HG03442 (cell line): Measurements from ENCODE around the gene PRX.
"Not testable (repeated sequence)": the region's sequence is repeated elsewhere in the genome, so short reads cannot be mapped to it uniquely, and the experiment has no call there.

ENCODE experiments used
- ATAC-seq: cut with Tn5 transposase; IDR thresholded peaks from one replicate; pipeline ENCODE4 v1.9.1; 2021; ENCODE audit warnings: mild to moderate bottlenecking, moderate library complexity; ENCODE audit not compliant: unreplicated experiment

The PRX gene

GRCh38 chr19:40433391-40434216 is 20.4 kb upstream of the PRX start:
- ATAC-seq: peak; percentile 58

- ATAC-seq: not testable (repeated sequence)
Observed at GRCh38 chr19:40432760-40433159, 19.6 kb upstream of the PRX start.

DNA sequence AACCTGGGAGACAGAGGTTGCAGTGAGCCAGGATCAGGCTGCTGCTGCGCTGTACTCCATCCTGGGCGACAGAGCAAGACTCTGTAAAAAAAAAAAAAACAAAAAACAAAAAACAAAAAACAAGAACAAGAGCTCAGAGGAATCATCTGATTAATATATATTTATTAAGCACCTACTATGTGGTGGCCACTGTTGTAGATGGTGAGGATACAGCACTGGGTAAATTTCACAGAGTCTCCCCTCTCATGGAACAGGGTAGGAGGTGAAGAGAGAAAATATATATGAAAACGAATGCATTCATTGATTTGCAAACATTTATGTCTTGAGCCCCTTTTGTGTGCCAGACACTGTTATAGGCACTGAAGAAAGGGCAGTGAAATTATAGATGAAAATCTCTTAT is 18.5 kb upstream of the PRX start:
- no peak for ATAC-seq

GRCh38 chr19:40430242-40430641 is 17.1 kb upstream of the PRX start:
- ATAC-seq: not testable (repeated sequence)

- ATAC-seq: not testable (repeated sequence)
Observed at GRCh38 chr19:40428197-40428596, 15.0 kb upstream of the PRX start.

DNA sequence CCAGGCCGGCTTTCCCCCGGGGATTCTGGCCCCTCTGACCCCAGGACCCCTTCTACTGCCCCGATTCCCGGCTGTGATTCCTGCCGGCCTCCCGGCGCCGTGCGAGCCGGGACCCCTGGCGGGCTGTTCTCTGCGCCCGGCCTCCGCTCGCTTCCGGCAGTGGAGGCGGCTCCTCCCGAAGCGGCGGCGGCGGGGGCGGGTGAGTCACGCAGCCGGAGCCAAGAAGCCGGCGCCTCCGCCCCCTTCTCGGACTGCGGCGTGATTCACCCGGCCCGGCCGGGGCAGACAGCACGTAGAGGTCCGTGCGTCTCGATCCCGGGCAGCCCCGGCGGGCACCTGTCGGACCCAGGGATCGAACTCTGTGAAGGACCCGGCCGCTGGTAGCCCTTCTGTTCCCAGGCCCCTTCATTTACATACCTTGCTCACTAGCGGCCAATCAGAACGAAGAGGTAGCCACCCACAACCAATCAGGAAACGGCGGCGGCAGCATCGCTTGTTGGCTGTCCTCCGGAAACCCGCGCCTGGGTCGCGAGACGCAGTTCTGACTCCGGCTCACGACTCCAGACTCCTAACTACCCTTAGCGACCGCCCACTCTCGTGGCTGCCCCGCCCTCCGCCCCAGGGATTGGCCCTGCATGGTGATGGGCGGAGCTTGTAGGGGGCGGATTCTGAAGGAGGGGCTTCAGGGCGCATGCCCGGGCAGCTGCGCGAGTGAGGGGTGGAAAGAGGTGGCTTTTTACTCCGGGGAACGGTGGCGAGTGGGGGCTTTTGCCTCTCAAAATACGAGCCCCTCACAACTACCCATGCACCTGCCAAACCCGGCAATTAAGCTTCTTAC is 12.5 kb upstream of the PRX start, which contains the start of gene SERTAD1:
TSS of gene SERTAD1 (minus strand) at position 543 of the 838 bp plus-strand sequence. CDS start 2,446 bp downstream, outside the sequence.
- ATAC-seq: peak; percentile 78

GRCh38 chr19:40424637-40425449 is 11.7 kb upstream of the PRX start:
- ATAC-seq: no peak

- ATAC-seq: no peak
Observed at GRCh38 chr19:40423938-40424337, 10.8 kb upstream of the PRX start.

- no peak for ATAC-seq
Observed at GRCh38 chr19:40422748-40423566, 9.8 kb upstream of the PRX start.

GRCh38 chr19:40421993-40422747 is 9.0 kb upstream of the PRX start:
- no peak for ATAC-seq

GRCh38 chr19:40420766-40421765 is 7.9 kb upstream of the PRX start:
- peak; percentile 30 for ATAC-seq

DNA sequence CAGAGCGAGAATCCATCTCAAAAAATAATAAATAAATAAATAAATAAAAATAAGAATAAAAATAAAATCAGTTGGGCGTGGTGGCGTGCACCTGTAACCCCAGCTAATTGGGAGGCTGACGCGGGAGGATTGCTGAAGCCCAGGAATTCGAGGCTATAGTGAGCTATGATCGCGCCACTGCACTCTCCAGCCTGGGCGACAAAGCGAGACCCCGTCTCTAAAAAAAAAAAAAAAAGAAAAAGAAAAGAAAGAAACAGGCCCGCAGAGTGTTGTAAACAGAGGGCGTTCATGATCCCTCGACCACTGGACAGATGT is 7.2 kb upstream of the PRX start:
- no peak for ATAC-seq

- ATAC-seq: no peak
Observed at GRCh38 chr19:40419780-40420179, 6.6 kb upstream of the PRX start.

- no peak for ATAC-seq
Observed at GRCh38 chr19:40419066-40419612, 6.0 kb upstream of the PRX start.

DNA sequence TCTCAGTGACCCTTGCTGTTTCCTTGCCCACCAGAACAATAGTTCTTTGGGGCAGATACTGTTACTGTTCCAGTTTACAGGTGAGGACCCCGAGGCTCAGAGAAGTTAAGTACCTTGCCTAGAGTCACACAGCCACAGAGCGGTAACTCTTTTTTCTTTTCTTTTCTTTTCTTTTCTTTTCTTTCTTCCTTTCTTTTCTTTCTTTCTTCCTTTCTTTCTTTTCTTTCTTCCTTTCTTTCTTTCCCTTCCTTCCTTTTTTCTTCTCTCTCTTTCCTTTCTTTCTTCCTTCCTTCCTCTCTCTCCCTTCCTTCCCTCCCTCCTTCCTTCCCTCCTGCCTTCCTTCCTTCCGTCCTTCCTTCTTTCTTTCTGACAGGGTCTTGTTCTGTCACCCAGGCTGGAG is 4.9 kb upstream of the PRX start:
- ATAC-seq: no peak

GRCh38 chr19:40417643-40417981 is 4.4 kb upstream of the PRX start:
- ATAC-seq: no peak

GRCh38 chr19:40416918-40417642 is 3.9 kb upstream of the PRX start:
- no peak for ATAC-seq

DNA sequence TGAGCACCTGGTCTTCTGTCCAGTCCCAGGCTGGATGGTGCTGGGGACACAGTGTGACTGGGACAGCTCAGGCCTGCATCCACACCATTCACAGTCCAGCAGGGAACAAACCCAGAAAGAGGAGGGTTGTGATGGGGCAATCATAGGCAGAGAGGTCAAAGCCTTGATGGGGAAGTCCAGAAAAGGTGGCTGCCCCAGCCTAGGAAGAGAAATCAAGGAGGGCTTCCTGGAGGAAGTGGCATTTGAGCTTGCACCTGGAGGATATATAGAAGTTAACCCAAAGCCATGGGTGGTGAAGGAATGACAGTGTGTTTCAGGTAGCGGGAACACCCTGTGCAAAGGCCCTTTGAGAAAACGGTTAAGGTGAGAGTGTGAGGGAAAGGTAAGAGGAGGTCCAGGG is 2.6 kb upstream of the PRX start:
- ATAC-seq: no peak
